GM13977 (cell line): ENCODE measurements around the gene LDLRAD3.

ENCODE experiments used
- DNase-seq: peaks from one replicate; pipeline ENCODE4 v3.0.0; 2012; ENCODE audit warnings: low spot score
- in situ Hi-C: fragments of 300-500 bp; cut with MboI; formaldehyde crosslinking; loops from one replicate; pipeline ENCODE4 v1.12.0; 2022; ENCODE audit warnings: low sequenced_read_pairs, low pct_unique_long_range_greater_than_20kb, mixed read lengths, inconsistent platforms; ENCODE audit not compliant: unreplicated experiment
- TF ChIP-seq, protein P1 (sequence below): IDR thresholded peaks from 2 replicates; pipeline ENCODE4 v1.5.1; 2012; ENCODE audit warnings: mild to moderate bottlenecking, control low read depth; ENCODE audit not compliant: insufficient read depth; ENCODE audit errors: extremely low read depth, missing control alignments

The LDLRAD3 gene

DNA sequence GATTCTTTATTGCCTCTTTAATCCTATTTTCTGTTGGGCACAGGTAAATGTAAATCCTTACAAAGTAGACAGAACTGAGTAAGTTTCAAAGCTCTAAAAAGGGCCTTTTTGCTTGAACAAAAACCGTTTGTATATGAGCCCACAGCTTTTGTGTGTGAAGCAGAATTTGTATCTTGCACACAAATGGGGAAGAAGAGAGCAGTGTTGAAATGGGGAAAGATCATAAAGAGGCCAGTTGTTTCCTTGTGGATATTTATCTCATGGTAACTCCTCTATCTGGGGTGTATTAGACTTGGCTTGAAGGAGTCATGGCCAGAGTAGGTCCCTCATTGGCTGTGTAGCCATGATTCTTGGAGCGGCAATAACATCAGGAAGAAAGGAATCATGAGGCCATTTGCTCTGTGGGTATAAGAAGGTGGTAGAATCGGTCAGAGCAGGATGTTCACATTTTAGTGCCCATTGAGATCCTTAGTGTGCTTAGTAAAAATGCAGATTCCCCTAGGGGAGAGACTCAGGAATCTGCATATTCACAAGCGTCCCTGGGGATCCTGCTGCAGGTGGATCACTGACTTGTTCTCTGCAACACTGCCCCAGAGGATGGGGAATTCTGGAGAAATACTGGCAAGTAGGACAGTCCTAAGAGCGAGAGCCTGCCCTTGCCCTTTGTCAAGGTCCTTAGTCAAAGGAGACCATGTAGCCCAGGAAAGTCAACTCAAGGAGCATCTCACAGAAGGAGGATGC lies 126.5 kb downstream of the LDLRAD3 start:
- TF ChIP-seq, protein P1, sequence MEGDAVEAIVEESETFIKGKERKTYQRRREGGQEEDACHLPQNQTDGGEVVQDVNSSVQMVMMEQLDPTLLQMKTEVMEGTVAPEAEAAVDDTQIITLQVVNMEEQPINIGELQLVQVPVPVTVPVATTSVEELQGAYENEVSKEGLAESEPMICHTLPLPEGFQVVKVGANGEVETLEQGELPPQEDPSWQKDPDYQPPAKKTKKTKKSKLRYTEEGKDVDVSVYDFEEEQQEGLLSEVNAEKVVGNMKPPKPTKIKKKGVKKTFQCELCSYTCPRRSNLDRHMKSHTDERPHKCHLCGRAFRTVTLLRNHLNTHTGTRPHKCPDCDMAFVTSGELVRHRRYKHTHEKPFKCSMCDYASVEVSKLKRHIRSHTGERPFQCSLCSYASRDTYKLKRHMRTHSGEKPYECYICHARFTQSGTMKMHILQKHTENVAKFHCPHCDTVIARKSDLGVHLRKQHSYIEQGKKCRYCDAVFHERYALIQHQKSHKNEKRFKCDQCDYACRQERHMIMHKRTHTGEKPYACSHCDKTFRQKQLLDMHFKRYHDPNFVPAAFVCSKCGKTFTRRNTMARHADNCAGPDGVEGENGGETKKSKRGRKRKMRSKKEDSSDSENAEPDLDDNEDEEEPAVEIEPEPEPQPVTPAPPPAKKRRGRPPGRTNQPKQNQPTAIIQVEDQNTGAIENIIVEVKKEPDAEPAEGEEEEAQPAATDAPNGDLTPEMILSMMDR = no peak
- in situ Hi-C loops = no loop called here
- DNase-seq = no peak

DNA sequence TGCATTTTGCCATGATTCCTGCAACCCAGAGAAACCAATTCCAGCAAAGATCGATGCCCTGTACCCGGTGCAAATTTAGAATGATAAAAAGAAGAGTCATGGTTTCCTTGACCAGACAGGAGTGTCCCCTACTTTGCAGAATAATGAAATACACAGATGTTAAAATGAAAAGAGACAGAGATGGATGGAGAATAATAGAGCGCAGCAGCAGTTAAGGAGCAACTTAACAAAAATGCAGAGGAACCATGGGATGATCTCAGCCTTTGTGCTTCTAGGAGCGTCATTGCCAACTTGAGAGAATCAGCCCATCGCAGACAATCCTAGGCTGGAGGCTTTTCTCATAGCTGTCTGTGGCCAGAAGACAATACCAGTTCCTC lies 127.1 kb downstream of the LDLRAD3 start:
- TF ChIP-seq, protein P1 = no peak
- in situ Hi-C loops = no loop called here
- no peak for DNase-seq

DNA sequence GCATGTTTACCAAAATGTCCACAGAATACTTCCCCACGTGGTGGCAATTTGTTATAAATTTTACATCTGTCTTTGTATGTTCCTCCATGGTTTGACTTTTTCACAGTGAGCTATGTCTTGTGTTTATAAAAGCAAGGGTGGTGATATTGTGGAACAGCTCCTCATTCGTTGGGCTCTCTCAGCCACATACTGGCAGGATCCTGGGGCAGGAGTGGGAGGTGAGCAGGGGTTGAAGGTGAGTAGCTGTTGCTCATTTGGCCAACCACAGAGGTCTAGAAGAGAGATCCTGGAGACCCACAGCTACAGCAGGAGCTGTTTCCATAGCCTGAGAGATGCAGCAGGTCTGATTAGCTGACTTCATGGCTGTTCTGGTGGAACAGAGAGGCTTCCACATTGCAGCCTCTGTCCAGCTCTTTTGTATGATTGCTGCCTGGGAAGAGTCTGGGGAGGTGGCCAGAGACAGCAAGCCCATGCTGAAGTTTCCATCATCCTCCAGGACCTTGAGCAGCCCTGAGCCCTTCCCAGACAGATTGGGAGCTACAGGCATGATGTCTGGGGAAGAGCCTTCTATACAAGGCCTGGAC lies 128.1 kb downstream of the LDLRAD3 start:
- in situ Hi-C loops = no loop called here
- TF ChIP-seq, protein P1 = no peak
- DNase-seq = no peak

DNA sequence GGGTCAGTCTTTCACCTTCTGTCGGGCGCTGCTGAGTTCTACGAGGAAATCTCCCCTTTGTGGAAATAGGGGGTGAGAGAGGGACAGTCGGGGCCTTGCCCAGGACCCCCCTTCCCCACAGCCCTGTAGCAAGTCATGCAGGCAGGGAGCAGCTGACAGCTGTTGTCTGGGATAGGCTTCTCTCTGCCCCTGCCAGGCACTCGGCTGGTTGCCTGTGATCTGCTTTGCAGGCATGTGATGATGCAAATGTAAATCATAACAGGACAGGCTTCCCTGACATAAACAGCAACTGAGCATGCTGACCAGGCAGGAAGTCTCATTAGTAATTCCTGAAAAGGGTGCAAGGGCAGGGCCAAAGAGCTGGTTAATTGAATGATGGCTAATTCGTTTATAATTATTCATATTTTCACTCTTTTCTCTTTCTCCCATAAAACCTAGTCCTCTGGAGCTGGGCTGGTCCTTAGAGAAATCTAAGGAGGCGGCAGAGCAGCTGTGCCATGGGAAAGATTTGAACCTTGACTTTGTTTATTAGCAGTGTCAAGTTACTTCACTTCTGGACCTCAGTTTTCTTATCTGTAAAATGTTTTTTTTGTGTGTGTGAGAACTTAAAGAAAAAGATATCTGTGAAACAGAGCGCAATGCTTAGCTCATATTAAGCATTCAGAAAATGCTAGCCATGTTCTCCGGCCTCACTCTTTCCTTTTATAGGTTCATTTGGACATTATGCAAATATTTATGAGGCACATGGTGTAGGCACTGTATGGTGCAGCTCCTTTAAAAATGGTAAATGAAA lies 129.7 kb downstream of the LDLRAD3 start:
- DNase-seq = no peak
- in situ Hi-C loops = no loop called here
- TF ChIP-seq, protein P1 = no peak

DNA sequence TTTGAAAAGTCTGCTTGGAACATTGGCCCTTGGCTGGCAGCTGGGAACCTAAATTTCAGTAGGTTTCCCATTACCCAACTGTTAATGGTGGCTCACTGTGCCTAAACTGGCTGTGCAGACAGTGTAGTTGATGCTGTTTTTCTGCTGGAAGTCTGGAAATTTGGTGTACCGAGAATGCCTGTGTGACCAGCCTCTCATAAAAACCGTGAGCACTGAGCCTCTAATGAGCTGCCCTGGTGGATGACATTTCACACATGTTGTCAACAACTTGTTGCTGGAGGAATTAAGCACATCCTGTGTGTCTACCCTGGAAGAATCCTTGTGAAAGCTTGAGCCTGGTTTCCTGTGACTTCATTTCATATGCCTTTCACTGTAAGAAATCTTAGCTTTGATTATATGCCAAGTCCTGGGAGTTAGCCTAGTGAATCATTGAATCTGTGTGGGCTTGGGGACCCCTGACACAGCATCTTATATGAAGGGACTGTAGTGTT lies 131.1 kb downstream of the LDLRAD3 start:
- TF ChIP-seq, protein P1 = no peak
- DNase-seq = no peak
- in situ Hi-C loops = no loop called here

DNA sequence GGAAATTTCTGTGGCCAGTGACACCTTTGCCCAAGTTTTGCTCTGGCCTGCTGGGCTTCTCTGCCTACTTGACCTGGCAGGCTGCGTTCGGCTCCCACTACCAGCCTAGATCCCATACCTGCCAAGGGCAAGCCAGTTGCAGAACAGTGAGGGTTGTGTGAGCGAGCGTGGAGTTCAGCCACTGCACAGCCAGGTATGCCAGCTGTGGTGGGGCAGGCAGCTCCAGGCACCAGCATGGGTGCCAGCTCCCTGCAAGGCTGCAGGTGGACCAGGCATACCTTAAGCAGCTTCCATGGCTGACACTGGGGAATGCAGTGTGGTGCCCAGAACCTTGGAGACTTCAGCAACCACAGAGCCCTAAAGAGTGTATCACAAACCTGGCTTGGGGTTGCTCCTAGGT lies 133.5 kb downstream of the LDLRAD3 start:
- TF ChIP-seq, protein P1 = no peak
- no peak for DNase-seq
- in situ Hi-C loops = no loop called here
